Mesenchymal stem cell (in vitro differentiated cells and primary cell): ENCODE results near the gene SHQ1.
A peak's percentile ranks its signal among the peaks of the same experiment; 100 is the strongest.

Experiments
- DNase-seq: peaks from one replicate; pipeline ENCODE4 v3.0.0-alpha.2; 2013
- H2AFZ ChIP-seq: one replicate; pipeline ENCODE4 v1.6.1; 2013; ENCODE audit warnings: low read depth, mild to moderate bottlenecking, control low read depth, inconsistent platforms, low read length, moderate library complexity
- H2AK5ac ChIP-seq: 2 replicates; pipeline ENCODE4 v1.6.1; 2013; ENCODE audit warnings: low read length, moderate library complexity, mild to moderate bottlenecking, inconsistent platforms; ENCODE audit not compliant: severe bottlenecking
- H2BK120ac ChIP-seq: one replicate; pipeline ENCODE4 v1.6.1; 2013; ENCODE audit warnings: low read depth, mild to moderate bottlenecking, inconsistent platforms, low read length, moderate library complexity
- H2BK12ac ChIP-seq, 2 experiments: one replicate each; pipeline ENCODE4 v1.6.1; 2013; ENCODE audit warnings: inconsistent platforms in 2 of 2, low read length in 2 of 2, mild to moderate bottlenecking in 2 of 2, moderate library complexity in 2 of 2, control low read depth in 1 of 2
- H2BK15ac ChIP-seq: one replicate; pipeline ENCODE4 v1.6.1; 2013; ENCODE audit warnings: mild to moderate bottlenecking, low read depth, inconsistent platforms; ENCODE audit not compliant: poor library complexity, severe bottlenecking
- H2BK5ac ChIP-seq: 2 replicates; pipeline ENCODE4 v1.6.1; 2013; ENCODE audit warnings: low read depth, mild to moderate bottlenecking, low read length, control low read depth, inconsistent platforms; ENCODE audit not compliant: poor library complexity, severe bottlenecking
- H3K14ac ChIP-seq, 2 experiments: one replicate each; pipeline ENCODE4 v1.6.1; 2013; ENCODE audit warnings: inconsistent platforms in 2 of 2, low read length in 2 of 2, control low read depth in 1 of 2, mild to moderate bottlenecking in 1 of 2, moderate library complexity in 1 of 2
- H3K18ac ChIP-seq, 2 experiments: one replicate each; pipeline ENCODE4 v1.6.1; 2013; ENCODE audit warnings: inconsistent platforms in 2 of 2, low read length in 2 of 2, control low read depth in 1 of 2, low read depth in 1 of 2, mild to moderate bottlenecking in 1 of 2
- H3K23ac ChIP-seq, 2 experiments: one replicate each; pipeline ENCODE4 v1.6.1; 2013; ENCODE audit warnings: inconsistent platforms in 2 of 2, low read length in 2 of 2, mild to moderate bottlenecking in 2 of 2, moderate library complexity in 2 of 2, control low read depth in 1 of 2
- H3K27ac ChIP-seq: 2 replicates; pipeline ENCODE4 v1.5.1; 2013; ENCODE audit warnings: mild to moderate bottlenecking, moderate library complexity, low read length, control low read depth, inconsistent platforms; ENCODE audit not compliant: poor library complexity, severe bottlenecking
- H3K27me3 ChIP-seq, 2 experiments: 2 replicates each; pipeline versions ENCODE4 v1.6.1 to v1.7.0; 2013; ENCODE audit warnings: low read length in 2 of 2, mild to moderate bottlenecking in 2 of 2, moderate library complexity in 2 of 2, control low read depth in 1 of 2, inconsistent platforms in 1 of 2; ENCODE audit not compliant: control insufficient read depth in 1 of 2, insufficient read depth in 1 of 2
- H3K36me3 ChIP-seq, 2 experiments: 2 replicates each; pipeline versions ENCODE4 v1.6.1 to v1.7.0; 2013; ENCODE audit warnings: low read length in 2 of 2, control low read depth in 1 of 2, inconsistent platforms in 1 of 2, low read depth in 1 of 2, mild to moderate bottlenecking in 1 of 2; ENCODE audit not compliant: insufficient read depth in 2 of 2, control insufficient read depth in 1 of 2
- H3K4ac ChIP-seq, 2 experiments: one replicate each; pipeline ENCODE4 v1.6.1; 2013; ENCODE audit warnings: inconsistent platforms in 2 of 2, low read length in 2 of 2, mild to moderate bottlenecking in 2 of 2, moderate library complexity in 2 of 2, control low read depth in 1 of 2, low read depth in 1 of 2
- H3K4me1 ChIP-seq: 2 replicates; pipeline ENCODE4 v1.6.1; 2013; ENCODE audit warnings: low read depth, low read length, control low read depth; ENCODE audit not compliant: control insufficient read depth, insufficient read depth
- H3K4me2 ChIP-seq: 2 replicates; pipeline ENCODE4 v1.6.1; 2013; ENCODE audit warnings: low read length, mild to moderate bottlenecking, inconsistent platforms; ENCODE audit not compliant: poor library complexity, severe bottlenecking
- H3K4me3 ChIP-seq, 2 experiments: 2 replicates each; pipeline versions ENCODE4 v1.5.1 to v1.7.0; 2013; ENCODE audit warnings: low read length in 2 of 2, mild to moderate bottlenecking in 2 of 2, control low read depth in 1 of 2, low read depth in 1 of 2; ENCODE audit not compliant: insufficient read depth in 1 of 2
- H3K79me1 ChIP-seq: replicated peaks from 2 replicates; pipeline ENCODE4 v1.6.1; 2013; ENCODE audit warnings: mild to moderate bottlenecking, control low read depth, low read length, inconsistent platforms; ENCODE audit not compliant: poor library complexity, severe bottlenecking
- H3K9ac ChIP-seq: 2 replicates; pipeline ENCODE4 v1.7.0; 2013; ENCODE audit warnings: mild to moderate bottlenecking, low read length, moderate library complexity
- H3K9me3 ChIP-seq: 2 replicates; pipeline ENCODE4 v1.7.0; 2013; ENCODE audit warnings: mild to moderate bottlenecking, low read length; ENCODE audit not compliant: control insufficient read depth
- H4K8ac ChIP-seq: one replicate; pipeline ENCODE4 v1.6.1; 2013; ENCODE audit warnings: inconsistent platforms, mild to moderate bottlenecking, low read length, moderate library complexity
- H4K91ac ChIP-seq: one replicate; pipeline ENCODE4 v1.6.1; 2013; ENCODE audit warnings: mild to moderate bottlenecking, low read length, inconsistent platforms
- WGBS: methylation state at CpG from one replicate; pipeline ENCODE4 v1.1.7; 2013; ENCODE audit warnings: mixed read lengths; 5-methylcytosine and 5-hydroxymethylcytosine counted together

SHQ1 gene

GRCh38 chr3:72746430-72747411 is 101.5 kb downstream of the SHQ1 start:
- H2BK15ac ChIP-seq, result no peak overlapping the region
- no peak overlapping the region for H3K4me3 ChIP-seq
- no peak overlapping the region for H2BK5ac ChIP-seq
- H3K27ac ChIP-seq, result no peak overlapping the region
- H3K9ac ChIP-seq, result no peak overlapping the region
- no peak overlapping the region for H3K18ac ChIP-seq
- peak; percentile 27 for DNase-seq
- H2AFZ ChIP-seq, result no peak overlapping the region
- no peak overlapping the region for H3K23ac ChIP-seq
- H3K9me3 ChIP-seq, result no peaks in the 10 kb centered on the region
- H2BK12ac ChIP-seq, result no peak overlapping the region
- no peak overlapping the region for H2AK5ac ChIP-seq
- no peaks in the 10 kb centered on the region for H3K4me1 ChIP-seq
- no peak overlapping the region for H3K14ac ChIP-seq
- peaks cover 0 to 7% of the 10 kb centered on the region in 2 experiments for H3K36me3 ChIP-seq
- H3K79me1 ChIP-seq, result no peaks in the 10 kb centered on the region
- no peak overlapping the region for H2BK120ac ChIP-seq
- H3K27me3 ChIP-seq, result no peaks in the 10 kb centered on the region
- H4K8ac ChIP-seq, result no peak overlapping the region
- 72% methylated on average over 9 of the region's 11 CpGs for WGBS
- H4K91ac ChIP-seq, result no peak overlapping the region
- H3K4me2 ChIP-seq, result no peak overlapping the region
- no peak overlapping the region for H3K4ac ChIP-seq

- Histone ChIP-seq H2BK15ac (no peak overlapping the region), H4K91ac (no peak overlapping the region), H2BK12ac (no peak overlapping the region), H3K27me3 (no peaks in the 10 kb centered on the region), H3K4ac (no peak overlapping the region), H3K36me3 (peaks cover 0 to 5% of the 10 kb centered on the region in 2 experiments), H3K23ac (no peak overlapping the region), H4K8ac (no peak overlapping the region), H3K9me3 (no peaks in the 10 kb centered on the region), H3K4me1 (no peaks in the 10 kb centered on the region), H3K79me1 (no peaks in the 10 kb centered on the region), H2AFZ (no peak overlapping the region), H3K27ac (no peak overlapping the region), H2AK5ac (no peak overlapping the region), H3K4me3 (no peak overlapping the region), H2BK5ac (no peak overlapping the region), H3K9ac (no peak overlapping the region), H3K18ac (no peak overlapping the region), H3K4me2 (no peak overlapping the region), H2BK120ac (no peak overlapping the region), H3K14ac (no peak overlapping the region)
- WGBS, result 68% methylated on average over 15 of the region's 17 CpGs
- DNase-seq, result no peak
Measured at GRCh38 chr3:72745146-72745999, 102.9 kb downstream of the SHQ1 start.

GRCh38 chr3:72744330-72744729 is 103.9 kb downstream of the SHQ1 start:
- no peak overlapping the region for H2AFZ ChIP-seq
- no peak overlapping the region for H2BK120ac ChIP-seq
- 17% methylated on average over 1 of the region's 1 CpG for WGBS
- no peaks in the 10 kb centered on the region for H3K36me3 ChIP-seq
- H3K4me2 ChIP-seq, result no peak overlapping the region
- no peaks in the 10 kb centered on the region for H3K27me3 ChIP-seq
- no peak overlapping the region for H2BK15ac ChIP-seq
- H3K9ac ChIP-seq, result no peak overlapping the region
- no peak overlapping the region for H3K23ac ChIP-seq
- no peak overlapping the region for H2BK12ac ChIP-seq
- H2AK5ac ChIP-seq, result no peak overlapping the region
- no peak overlapping the region for H2BK5ac ChIP-seq
- H4K8ac ChIP-seq, result no peak overlapping the region
- no peak overlapping the region for H3K14ac ChIP-seq
- no peak for DNase-seq
- H4K91ac ChIP-seq, result no peak overlapping the region
- no peaks in the 10 kb centered on the region for H3K79me1 ChIP-seq
- H3K4me1 ChIP-seq, result peaks cover 3% of the 10 kb centered on the region
- no peak overlapping the region for H3K27ac ChIP-seq
- no peak overlapping the region for H3K4ac ChIP-seq
- H3K4me3 ChIP-seq, result no peak overlapping the region
- no peak overlapping the region for H3K18ac ChIP-seq
- H3K9me3 ChIP-seq, result no peaks in the 10 kb centered on the region
